HG02852 (cell line): Measurements from ENCODE around the gene LILRB2.
"Not testable (repeated sequence)": the region's sequence is repeated elsewhere in the genome, so short reads cannot be mapped to it uniquely, and the experiment has no call there.

Source experiments
- ATAC-seq: cut with Tn5 transposase; IDR thresholded peaks from one replicate; pipeline ENCODE4 v1.9.1; 2021; ENCODE audit warnings: mild to moderate bottlenecking, moderate library complexity; ENCODE audit not compliant: unreplicated experiment

Gene LILRB2

DNA sequence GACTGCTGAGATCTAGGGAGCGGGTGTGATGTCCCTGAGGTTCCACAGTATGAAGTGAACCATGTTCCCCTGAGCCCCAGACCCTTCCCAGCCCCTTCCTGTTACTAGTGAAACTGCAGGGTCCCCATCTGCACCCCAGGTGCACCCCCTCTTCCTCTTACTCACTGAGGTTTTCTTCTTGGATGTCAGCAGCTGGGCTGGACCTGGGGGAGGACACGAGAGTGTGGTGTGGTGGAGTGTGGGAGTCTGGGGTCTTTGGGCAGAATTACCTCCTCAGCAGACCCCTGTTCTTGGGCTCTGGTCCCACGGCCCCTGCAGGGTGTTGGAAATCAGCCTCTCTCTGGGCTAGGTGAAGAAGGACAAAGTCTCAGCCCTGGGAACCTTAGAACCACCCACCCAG lies 35.0 kb downstream of the LILRB2 start:
- ATAC-seq = no peak

DNA sequence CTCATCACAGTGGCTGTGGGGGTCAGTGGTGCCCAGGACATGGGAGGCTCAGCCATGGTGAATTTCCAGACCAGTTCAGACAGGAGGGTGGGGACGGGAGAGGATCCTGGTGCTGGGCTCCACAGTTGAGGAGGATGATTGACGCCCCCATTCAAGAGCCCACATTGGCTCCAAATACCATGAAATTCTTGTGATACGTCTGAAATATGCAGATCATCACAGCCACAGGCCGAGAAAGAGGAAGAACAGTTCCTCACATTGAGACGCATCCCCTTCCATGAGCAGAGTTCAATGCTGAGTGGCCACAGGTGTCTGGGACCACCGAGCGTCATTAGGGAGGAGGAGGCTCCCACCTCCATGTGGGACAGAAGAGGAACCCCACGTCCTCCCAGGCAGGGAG lies 37.1 kb downstream of the LILRB2 start:
- not testable (repeated sequence) for ATAC-seq

- not testable (repeated sequence) for ATAC-seq
Observed at GRCh38 chr19:54242646-54243045, 38.3 kb downstream of the LILRB2 start, which contains the start of gene LILRA6. LILRA6 (minus strand) TSS chr19:54242790.

DNA sequence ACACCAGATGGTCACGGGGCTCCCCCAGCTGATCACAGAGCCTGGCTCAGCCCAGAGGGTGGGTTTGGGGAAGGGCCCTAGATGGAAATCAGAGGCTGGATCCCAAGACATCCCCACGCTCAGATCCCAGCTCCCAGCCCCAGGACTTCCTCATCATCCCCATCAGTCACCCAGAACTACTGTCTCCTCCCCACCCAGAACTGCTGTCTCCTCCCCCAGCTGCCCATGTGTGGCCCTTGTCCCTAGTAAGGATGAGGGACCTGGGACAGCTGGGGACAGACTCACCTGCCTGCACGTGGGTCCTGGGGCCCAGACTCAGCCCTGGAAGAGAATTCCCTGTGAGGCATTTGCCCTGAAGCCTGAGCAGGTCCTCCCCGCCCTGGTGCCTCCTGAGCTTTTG lies 38.7 kb downstream of the LILRB2 start:
- not testable (repeated sequence) for ATAC-seq

- not testable (repeated sequence) for ATAC-seq
Observed at GRCh38 chr19:54240372-54241336, 40.3 kb downstream of the LILRB2 start.

- ATAC-seq = not testable (repeated sequence)
Observed at GRCh38 chr19:54239491-54240371, 41.2 kb downstream of the LILRB2 start.

GRCh38 chr19:54233941-54234340 lies 47.0 kb downstream of the LILRB2 start:
- ATAC-seq = no peak

GRCh38 chr19:54231077-54231931 lies 49.6 kb downstream of the LILRB2 start:
- peak; percentile 64 for ATAC-seq

- no peak for ATAC-seq
Observed at GRCh38 chr19:54230031-54230430, 50.9 kb downstream of the LILRB2 start.

DNA sequence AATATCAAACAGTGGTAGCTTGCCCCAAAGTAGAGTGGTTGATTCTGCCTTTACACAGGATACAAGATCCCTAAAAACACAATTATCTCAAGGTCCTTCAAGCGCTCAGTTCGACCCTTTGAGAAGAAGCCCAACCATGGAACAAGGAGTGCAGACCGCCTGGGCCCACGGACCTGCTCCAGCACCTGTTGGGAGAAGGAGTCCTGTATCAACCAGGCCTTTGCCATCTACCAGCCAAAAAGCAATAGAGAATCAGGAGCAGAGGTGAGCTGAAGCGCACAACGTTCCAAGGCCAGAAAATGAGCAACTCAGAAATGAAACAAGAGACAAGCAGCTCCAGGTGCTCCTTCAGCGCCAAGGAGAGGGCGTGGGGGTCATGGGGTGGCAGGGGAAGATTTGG lies 51.8 kb downstream of the LILRB2 start:
- ATAC-seq = no peak

DNA sequence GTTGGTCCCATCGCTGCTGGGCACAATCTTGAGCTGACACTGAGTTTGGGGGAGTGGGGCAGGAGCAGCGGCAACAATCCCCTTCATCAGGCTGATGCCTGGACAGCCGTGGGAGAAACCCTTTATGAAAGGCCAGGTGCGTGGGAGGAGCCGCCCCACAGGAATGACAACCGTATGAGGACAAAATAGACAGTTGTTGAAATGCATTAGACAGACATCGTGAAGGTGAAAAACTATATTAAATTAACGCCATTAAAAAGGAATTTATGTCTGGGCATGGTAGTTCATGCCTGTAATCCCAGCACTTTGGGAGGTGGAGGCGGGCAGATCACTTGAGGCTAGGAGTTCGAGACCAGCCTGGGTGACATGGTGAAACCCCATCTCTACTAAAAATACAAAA lies 56.3 kb downstream of the LILRB2 start:
- ATAC-seq = not testable (repeated sequence)

GRCh38 chr19:54223937-54224281 lies 57.0 kb downstream of the LILRB2 start:
- not testable (repeated sequence) for ATAC-seq
